HG03442 (cell line): ENCODE results near the gene RPF1.
"Not testable (repeated sequence)": the region's sequence is repeated elsewhere in the genome, so short reads cannot be mapped to it uniquely, and the experiment has no call there.

Experiments used
- ATAC-seq: cut with Tn5 transposase; IDR thresholded peaks from one replicate; pipeline ENCODE4 v1.9.1; 2021; ENCODE audit warnings: mild to moderate bottlenecking, moderate library complexity; ENCODE audit not compliant: unreplicated experiment

The RPF1 gene

DNA sequence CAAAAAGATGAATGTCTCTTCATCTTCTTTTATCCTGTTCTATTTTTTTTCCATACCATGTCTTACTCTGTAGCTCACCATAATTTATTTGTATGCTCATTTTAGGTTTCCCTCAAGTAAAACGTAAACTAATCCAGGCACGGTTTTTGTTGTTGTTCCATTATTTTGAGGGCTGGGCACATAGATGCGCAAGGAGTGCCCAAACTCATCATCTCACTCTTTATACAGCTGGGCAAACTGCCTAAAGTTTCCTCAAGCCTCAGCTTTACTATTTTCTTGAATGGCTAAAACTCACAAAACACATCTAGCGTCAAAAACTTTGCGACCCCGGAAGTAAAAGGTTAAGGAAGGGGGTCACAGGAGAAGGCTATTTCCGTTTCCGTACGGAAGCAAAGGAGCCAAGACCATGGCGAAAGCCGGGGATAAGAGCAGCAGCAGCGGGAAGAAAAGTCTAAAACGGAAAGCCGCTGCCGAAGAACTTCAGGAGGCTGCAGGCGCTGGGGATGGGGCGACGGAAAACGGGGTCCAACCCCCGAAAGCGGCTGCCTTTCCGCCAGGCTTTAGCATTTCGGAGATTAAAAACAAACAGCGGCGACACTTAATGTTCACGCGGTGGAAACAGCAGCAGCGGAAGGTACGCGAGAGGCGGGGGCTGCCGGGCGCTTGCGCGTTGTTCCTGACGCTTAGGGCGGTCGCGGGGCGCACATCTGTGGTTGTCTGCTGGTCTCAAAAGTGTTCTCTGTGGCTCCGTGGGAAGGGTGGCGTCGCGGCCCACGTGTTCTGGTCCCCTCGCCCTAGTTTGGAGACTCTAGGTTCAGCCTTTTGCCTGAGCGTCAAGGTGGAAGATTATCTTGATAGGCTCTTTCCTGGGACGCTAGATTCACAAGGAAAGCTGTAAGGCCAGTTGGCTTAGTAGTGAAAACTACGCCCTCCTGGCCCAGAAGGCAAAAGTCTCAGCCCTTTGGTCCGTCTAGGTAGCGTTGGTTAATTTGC lies at the start of gene RPF1:
TSS of gene RPF1 (plus strand) at position 391 of the 993 bp plus-strand sequence. CDS start at position 407, 16 bp downstream.
- ATAC-seq, result peak; percentile 94

DNA sequence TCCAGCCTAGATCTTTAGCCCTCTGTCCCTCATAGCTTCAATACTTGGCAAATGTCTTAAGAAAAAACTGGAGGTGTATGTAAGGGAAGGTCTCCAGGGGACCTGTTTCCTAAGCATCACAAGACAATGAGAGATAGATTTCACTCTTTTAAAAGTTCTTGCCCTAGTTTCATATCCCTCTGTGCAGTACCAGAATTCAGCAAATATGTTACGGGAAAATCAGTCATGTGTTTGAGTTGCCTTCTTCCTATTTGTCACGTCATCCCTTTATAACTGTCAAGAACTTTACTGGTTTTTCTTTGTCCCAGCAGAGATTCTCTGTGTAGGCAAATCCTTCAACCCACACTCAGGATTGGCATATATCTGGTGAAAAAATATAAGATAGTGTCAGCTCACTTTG lies 48.5 kb upstream of the RPF1 start:
- no peak for ATAC-seq

- ATAC-seq, result peak; percentile 48
Measured at GRCh38 chr1:84433258-84434080, 45.6 kb upstream of the RPF1 start.

- no peak for ATAC-seq
Measured at GRCh38 chr1:84434081-84434769, 44.8 kb upstream of the RPF1 start.

DNA sequence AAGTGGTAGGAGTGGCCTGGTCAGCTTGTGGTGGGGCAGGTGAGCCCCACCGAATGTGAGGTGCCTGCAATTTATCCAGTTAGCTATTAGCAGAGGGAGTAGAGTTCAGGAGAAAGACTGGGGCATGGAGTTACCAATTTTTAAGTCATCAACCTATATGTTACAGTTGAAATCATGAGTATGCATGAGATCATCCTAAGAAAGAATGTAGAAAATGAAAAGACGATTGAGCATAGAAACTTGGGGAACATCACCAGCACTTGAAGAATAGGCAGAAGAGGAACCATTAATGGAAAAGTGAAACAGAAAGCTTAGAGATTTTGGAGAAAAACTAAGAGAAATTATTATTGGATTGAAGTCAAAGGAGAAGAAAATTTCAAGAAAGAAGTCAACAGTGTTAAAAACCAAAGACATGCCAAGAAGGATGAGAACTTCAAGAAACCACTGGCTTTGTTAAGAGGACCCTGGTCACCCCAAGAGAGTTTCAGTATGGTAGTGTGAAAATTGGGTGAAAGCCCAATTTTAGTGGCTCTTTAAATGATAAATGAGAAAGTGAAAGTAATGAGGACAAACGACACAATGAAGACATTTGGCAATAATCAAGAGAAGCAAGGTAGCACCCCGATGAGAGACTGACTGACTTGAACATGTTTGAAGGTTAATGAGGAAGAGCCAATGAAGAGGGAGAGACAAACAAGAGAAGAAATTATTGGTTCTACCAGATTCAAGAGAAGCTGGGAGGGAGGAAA lies 44.1 kb upstream of the RPF1 start:
- ATAC-seq, result peak; percentile 39

- no peak for ATAC-seq
Measured at GRCh38 chr1:84436876-84437655, 42.0 kb upstream of the RPF1 start.

GRCh38 chr1:84442256-84442655 lies 36.8 kb upstream of the RPF1 start:
- peak; percentile 99 for ATAC-seq

DNA sequence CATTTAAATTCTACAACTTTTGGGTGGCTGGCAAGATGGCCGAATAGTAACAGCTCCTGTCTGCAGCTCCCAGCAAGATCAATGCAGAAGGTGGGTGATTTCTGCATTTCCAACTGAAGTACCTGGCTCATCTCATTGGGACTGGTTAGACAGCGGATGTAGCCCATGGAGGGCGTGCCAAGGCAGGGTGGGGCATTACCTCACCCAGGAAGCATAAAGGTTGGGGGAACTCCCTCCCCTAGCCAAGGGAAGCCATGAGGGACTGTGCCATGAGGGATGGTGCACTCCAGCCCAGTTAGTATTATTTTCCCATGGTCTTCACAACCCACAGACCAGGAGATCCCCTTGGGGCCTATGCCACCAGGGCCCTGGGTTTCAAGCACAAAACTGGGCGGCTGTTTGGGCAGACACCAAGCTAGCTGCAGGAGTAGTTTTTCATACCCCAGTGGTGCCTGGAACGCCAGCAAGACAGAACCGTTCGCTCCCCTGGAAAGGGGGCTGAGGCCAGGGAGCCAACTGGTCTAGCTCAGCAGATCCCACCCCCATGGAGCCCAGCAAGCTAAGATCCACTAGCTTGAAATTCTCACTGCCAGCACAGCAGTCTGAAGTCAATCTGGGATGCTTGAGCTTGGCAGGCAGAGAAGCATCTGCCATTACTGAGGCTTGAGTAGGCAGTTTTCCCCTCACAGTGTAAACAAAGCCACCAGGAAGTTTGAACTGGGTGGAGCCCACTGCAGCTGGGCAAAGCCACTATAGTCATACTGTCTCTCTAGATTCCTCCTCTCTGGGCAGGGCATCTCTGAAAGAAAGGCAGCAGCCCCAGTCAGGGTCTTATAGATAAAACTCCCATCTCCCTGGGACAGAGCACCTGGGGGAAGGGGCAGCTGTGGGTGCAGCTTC lies 36.1 kb upstream of the RPF1 start:
- ATAC-seq, result not testable (repeated sequence)

GRCh38 chr1:84448704-84449103 lies 30.4 kb upstream of the RPF1 start:
- ATAC-seq, result not testable (repeated sequence)

- no peak for ATAC-seq
Measured at GRCh38 chr1:84450910-84451309, 28.2 kb upstream of the RPF1 start.

- no peak for ATAC-seq
Measured at GRCh38 chr1:84452436-84452835, 26.6 kb upstream of the RPF1 start.

- ATAC-seq, result no peak
Measured at GRCh38 chr1:84462118-84462517, 16.9 kb upstream of the RPF1 start.

DNA sequence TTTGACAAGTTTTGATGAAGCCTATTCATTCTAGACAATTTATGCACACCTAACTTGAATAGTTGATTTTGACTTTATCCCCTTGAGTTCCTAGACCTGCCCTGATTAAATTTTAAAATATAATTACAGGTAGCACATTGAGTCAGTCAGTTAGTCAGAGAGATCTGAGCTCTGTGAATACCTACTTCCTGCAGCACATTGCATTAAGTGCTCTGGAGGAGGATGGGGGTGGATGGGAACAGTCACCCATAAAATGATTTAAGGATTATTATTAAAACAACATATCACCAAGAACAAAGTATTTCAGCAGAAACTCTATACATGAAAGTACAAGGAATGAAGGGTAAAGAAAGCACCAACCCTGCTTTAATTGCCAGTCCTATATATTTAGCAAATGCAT lies 11.8 kb upstream of the RPF1 start:
- no peak for ATAC-seq

DNA sequence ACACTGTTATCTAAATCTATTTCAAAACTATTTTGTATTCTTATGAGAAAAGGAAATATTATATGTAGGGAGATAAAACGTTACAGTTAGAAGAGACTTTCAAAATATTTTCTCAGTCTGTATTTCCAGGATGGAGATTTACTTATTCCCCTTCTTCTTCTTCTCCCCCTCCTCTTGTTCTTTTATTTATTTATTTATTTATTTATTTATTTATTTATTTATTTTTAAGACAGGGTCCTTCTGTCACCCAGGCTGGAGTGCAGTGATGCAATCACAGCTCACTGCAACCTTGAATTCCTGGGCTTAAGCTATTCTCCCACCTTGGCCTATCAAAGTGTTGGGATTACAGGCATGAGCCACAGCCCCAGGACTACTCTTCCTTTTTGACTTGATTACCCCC lies 2.8 kb upstream of the RPF1 start:
- ATAC-seq, result no peak

DNA sequence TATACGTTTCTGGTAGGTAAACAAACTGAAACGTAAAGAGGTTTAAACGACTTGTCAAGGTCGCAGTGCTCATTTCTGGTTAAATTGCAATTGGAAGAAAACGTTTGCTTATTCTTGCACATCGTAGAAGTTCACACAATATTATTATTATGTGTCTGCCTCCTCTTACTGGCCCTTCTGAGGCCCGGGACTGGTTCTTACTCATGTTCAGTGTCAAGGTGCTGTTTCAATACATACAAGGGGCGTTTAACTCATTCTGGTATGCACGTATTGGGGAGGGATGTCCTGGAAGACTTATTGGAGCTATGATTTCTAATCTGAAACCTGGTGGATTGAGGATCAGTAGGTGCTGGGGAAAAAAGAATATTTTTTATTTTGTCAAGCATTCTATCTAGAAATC lies 932 bp downstream of the RPF1 start:
- peak; percentile 5 for ATAC-seq

DNA sequence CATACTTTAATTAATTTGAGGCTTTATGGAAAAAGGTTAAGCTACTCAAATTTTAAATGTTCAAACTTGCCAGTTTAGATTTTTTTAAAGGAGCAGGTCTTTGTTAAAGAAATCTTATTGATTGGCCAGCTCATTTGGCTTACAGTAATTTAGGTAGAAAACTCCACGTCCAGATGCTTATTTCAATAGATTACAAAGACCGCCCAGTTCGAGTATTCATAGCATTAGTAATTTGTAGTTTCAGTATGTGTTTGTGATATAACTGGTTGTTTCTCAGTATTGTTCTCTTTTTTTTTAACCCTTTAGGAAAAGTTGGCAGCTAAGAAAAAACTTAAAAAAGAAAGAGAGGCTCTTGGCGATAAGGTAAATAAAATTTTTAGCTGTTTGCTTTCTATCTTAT lies 1.6 kb downstream of the RPF1 start:
- peak; percentile 32 for ATAC-seq

- no peak for ATAC-seq
Measured at GRCh38 chr1:84481317-84481716, 2.3 kb downstream of the RPF1 start.

DNA sequence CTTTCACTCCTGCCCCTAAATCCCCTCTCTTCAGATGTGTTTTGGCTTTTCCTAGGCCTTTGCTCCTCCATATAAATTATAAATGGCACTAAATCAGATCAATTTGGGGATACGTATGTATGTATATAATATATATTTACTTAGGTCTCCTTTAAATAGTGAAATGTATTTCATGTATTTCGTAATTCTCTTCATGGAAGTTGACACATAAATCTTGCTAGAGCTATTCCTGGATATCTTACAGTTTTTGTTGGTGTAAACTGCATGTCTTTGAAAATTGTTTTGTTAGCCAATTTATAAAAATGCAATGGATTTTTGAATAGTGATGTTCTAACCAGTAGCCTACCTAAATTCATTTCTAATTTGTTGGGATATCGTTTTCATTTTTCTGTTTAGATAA lies 9.0 kb downstream of the RPF1 start:
- ATAC-seq, result no peak

- no peak for ATAC-seq
Measured at GRCh38 chr1:84489766-84490165, 10.7 kb downstream of the RPF1 start.
